Measurements from ENCODE around the gene GLOD5. TPM values are rescaled to one million over a fixed set of nuclear protein-coding genes. Genes with fewer than 3 reads are reported as not detected.

Gene GLOD5
- not detected for total RNA-seq

GRCh38 chrX:48761674-48762471 is at the start of gene GLOD5:
Gene GLOD5, plus strand, starts transcription at chrX:48761747. Its CDS starts 44 bp downstream, at chrX:48761791.

GRCh38 chrX:48786341-48786800 is 24.8 kb downstream of the GLOD5 start, which contains the start of gene GATA1:
Gene GATA1, plus strand, starts transcription at chrX:48786590. Its CDS starts 4,520 bp downstream, at chrX:48791110.

GRCh38 chrX:48801280-48802088 is 39.9 kb downstream of the GLOD5 start, which contains the start of gene HDAC6:
Gene HDAC6, plus strand, starts transcription at chrX:48802067. Its CDS starts 626 bp downstream, at chrX:48802693.

Other genes starting within 250 kb of the GLOD5 start
- gene EBP, start 239.9 kb upstream of the GLOD5 start, total RNA-seq, result 100 to 1,000 TPM; 262 to 288 TPM
- 10 to 100 TPM; 19.5 to 20.5 TPM for gene TBC1D25, start 222.0 kb upstream of the GLOD5 start, total RNA-seq
- 100 to 1,000 TPM; 267 to 273 TPM for gene RBM3, start 187.3 kb upstream of the GLOD5 start, total RNA-seq
- gene WDR13, start 164.3 kb upstream of the GLOD5 start, total RNA-seq, result 10 to 100 TPM; 54.1 to 56.9 TPM
- gene WAS, start 77.9 kb upstream of the GLOD5 start, total RNA-seq, result 100 to 1,000 TPM; 155 to 171 TPM
- gene SUV39H1, start 65.0 kb upstream of the GLOD5 start, total RNA-seq, result 10 to 100 TPM; 22.9 to 24.2 TPM
- gene GATA1, start 24.8 kb downstream of the GLOD5 start, total RNA-seq, result not detected
- gene HDAC6, start 40.3 kb downstream of the GLOD5 start, total RNA-seq, result 100 to 1,000 TPM; 103 to 104 TPM
- not detected for gene ERAS, start 64.8 kb downstream of the GLOD5 start, total RNA-seq
- under 1 TPM; 0.38 to 0.91 TPM for gene PCSK1N, start 73.9 kb downstream of the GLOD5 start, total RNA-seq
- 10 to 100 TPM; 38.8 to 39.9 TPM for gene TIMM17B, start 136.0 kb downstream of the GLOD5 start, total RNA-seq
- 10 to 100 TPM; 93.7 to 97.5 TPM for gene PQBP1, start 136.2 kb downstream of the GLOD5 start, total RNA-seq
- gene SLC35A2, start 149.9 kb downstream of the GLOD5 start, total RNA-seq, result 10 to 100 TPM; 17.7 to 21.5 TPM
- gene PIM2, start 157.3 kb downstream of the GLOD5 start, total RNA-seq, result 100 to 1,000 TPM; 297 to 304 TPM
- gene OTUD5, start 195.9 kb downstream of the GLOD5 start, total RNA-seq, result 10 to 100 TPM; 54.1 to 55.2 TPM
- gene KCND1, start 210.1 kb downstream of the GLOD5 start, total RNA-seq, result 1 to 10 TPM; 3.5 to 4.2 TPM
- 100 to 1,000 TPM in 1 of 2 experiments, 10 to 100 TPM in 1; 97.9 to 104 TPM for gene GRIPAP1, start 240.5 kb downstream of the GLOD5 start, total RNA-seq

All from activated naive CD4-positive, alpha-beta T cell treated with anti-CD3 and anti-CD28 coated beads, Interleukin-2, amount 10 ng/mL, durations not matched to agents 5 hours and 36 hours (primary cell).